ENCODE results near the gene CCDC12. TPM values are rescaled to one million over a fixed set of nuclear protein-coding genes. Genes with fewer than 3 reads are reported as not detected.
"Not testable (repeated sequence)": the region's sequence is repeated elsewhere in the genome, so short reads cannot be mapped to it uniquely, and the experiment has no call there.

CCDC12 gene
- total RNA-seq, 1 experiment from 2014 or later, result 31.0 TPM

DNA sequence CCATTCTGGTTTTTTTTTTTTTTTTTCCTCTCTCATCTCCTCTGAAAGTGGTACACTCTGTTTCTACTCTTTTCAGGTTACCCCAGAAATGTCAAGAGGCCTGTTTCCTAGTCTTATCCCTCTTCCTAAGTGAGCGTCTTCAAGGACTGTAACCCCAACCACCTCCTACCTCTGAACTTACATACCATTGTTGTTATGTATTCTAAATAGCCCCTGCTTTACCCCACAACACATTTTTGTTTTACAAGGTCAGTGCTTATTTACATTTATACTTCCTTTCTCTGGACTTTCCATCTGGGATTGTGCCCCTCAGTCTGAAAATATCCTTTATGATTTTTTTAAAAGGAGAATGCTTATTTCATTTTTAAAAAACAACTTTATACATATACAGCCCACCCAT, 60.3 kb downstream of the CCDC12 start:
- in situ Hi-C loops (cut with HindIII; ENCODE audit: low sequenced_read_pairs), result no loop called here
- no peak for DNase-seq (ENCODE audit: low spot score)

DNA sequence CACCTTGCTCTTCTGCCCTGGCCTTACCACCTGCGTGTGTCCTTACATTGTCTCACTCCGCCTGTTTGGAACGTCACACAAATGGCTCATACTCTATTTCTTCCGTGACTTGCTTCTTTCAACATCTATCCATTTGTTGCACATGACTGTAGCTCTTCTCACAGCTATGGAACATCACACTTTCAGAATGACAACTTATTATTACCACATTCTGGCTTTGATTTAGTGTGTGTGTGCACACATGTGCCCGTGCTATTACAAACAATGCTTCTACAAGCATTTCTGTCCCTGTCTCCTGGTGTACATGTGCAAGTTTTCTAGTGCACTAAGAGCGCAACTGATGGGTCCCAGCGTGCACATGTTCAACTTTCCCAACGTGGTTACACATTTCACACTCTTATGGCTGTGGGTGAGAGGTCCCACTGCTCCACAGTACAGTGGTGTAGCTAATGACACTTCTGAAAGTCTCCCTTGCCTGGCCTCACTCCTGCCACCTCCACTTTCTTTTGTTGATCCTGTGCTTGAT, 61.2 kb downstream of the CCDC12 start:
- in situ Hi-C loops (cut with HindIII; ENCODE audit: low sequenced_read_pairs), result no loop called here
- DNase-seq (ENCODE audit: low spot score), result no peak

DNA sequence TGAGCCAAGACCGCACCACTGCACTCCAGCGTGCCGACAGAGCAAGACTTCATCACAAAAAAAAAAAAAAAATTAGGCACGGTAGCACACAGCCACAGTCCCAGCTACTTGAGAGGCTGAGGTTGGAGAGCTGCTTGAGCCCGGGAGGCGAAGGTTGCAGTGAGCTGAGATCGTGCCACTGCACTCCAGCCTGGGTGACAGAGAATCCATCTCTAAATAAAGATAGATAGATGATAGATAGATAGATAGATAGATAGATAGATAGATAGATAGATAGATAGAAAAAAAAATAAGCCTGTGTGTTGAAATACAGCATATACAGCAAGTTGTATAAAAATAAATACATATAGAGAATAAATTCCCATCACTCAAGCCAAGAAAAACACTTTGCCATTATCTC, 61.7 kb downstream of the CCDC12 start:
- in situ Hi-C loops (cut with HindIII; ENCODE audit: low sequenced_read_pairs), result no loop called here
- DNase-seq (ENCODE audit: low spot score), result no peak

DNA sequence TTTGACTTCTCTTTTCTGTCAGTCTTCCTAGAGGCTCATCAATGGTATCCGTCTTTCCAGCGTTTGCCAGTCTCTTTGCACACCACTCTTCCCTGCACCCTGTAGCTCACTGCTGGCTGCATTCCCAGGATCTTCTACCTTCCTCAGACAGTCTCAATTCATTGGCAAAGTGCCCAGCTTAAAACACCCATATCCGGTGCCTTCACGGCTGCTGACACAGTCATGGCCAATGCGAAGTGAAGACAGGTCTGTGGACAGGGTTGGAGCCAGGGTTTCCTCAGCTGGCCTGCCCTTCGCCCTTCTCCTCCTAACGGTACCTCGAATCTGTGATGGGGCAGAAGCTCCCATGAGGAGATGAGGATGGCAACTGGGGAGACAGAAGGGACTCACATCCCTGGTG, 62.9 kb downstream of the CCDC12 start:
- in situ Hi-C loops (cut with HindIII; ENCODE audit: low sequenced_read_pairs), result no loop called here
- DNase-seq (ENCODE audit: low spot score), result peak; percentile 50

DNA sequence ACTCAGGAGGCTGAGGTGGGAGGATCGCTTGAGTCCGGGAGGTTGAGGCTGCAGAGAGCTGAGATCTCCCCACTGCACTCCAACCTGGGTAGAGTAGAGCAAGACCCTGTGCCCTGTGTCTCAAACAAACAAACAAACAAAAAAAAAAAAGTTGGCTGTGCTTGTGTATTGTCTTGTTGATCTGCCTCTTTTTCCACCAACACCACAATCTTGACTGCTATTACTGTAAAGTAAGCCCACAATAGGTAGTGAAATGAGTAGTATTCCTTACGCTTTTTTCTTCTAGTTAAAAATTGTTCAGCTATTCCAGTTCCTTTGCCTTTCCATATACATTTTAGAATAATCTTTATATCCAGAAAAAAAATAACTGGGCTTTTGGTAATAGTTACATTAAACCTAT, 63.6 kb downstream of the CCDC12 start:
- in situ Hi-C loops (cut with HindIII; ENCODE audit: low sequenced_read_pairs), result no loop called here
- no peak for DNase-seq (ENCODE audit: low spot score)

DNA sequence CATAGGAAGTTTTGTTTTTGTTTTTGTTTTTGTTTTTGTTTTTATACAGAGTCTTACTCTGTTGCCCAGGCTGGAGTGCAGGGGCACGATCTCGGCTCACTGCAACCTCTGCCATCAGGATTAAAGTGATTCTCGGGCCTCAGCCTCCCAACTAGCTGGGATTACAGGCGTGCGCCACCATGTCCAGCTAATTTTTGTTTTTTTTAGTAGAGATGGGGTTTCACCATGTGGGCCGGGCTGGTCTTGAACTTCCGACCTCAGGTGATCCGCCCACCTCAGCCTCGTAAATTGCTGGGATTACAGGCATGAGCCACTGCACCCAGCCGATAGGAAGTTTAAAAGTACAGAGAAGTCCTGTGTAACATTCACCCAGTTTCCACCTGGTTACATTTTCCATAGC, 65.6 kb downstream of the CCDC12 start:
- DNase-seq (ENCODE audit: low spot score); in situ Hi-C loops (cut with HindIII; ENCODE audit: low sequenced_read_pairs): not testable (repeated sequence)

DNA sequence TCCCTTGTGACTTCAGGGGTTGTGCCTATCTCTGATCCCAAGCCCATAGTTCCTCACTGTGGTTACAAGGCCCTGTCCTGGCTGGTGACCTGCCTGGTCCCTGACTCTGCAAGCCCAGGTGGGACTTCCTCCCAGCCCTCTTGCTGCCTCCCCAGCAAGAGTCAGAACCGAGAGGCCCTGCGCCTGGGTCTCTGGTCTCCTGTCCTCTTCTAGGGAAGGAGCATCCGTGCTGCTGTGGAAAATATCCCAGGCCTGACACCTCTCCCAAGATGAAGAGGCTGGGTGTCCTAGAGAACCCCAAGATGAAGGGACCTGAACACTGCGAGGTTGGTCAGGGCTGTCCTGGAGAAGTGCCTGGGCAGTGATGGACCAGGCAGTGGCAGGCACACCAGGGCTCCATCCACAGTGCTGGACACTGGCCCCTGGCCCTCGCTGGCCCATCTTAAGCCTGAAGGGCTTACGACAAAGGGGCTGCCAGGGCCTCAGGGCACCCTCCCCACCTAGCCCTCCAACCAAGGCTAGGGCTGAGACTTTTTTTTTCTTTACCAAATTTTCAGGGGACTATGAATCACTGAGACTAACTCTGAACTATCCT, 66.3 kb downstream of the CCDC12 start:
- DNase-seq (ENCODE audit: low spot score), result no peak
- in situ Hi-C loops (cut with HindIII; ENCODE audit: low sequenced_read_pairs), result no loop called here

DNA sequence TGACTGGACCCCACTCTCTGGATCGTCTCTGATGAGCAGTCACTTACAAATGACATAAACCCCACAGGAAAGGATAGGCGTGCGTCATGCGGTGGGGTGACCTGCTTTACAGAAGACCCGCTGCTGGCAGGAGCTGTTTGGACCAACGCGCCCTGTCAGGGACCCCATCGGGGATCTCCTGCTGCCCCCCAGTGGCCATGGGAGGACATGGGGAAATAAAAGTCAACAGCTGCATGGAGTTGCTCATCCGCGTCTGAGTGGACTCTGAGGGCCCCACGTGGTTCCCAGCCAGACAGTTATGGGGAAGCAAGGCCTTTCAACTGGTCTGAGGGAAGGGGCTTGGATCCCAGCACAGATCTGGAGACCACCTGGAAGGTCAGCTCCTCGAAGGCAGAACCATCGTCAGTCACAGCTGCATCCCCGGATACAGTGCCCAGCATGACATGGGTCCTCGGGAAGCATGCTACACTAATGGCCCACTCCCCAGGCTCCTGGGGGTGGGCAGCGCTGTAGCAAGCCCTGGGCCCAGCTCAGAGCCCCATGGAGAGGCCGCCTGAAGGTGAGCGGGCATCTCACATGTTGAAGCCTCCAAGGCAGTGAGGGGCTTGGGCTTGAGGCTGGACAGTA, 66.9 kb downstream of the CCDC12 start:
- DNase-seq (ENCODE audit: low spot score), result peak; percentile 82
- in situ Hi-C loops (cut with HindIII; ENCODE audit: low sequenced_read_pairs), result no loop called here

DNA sequence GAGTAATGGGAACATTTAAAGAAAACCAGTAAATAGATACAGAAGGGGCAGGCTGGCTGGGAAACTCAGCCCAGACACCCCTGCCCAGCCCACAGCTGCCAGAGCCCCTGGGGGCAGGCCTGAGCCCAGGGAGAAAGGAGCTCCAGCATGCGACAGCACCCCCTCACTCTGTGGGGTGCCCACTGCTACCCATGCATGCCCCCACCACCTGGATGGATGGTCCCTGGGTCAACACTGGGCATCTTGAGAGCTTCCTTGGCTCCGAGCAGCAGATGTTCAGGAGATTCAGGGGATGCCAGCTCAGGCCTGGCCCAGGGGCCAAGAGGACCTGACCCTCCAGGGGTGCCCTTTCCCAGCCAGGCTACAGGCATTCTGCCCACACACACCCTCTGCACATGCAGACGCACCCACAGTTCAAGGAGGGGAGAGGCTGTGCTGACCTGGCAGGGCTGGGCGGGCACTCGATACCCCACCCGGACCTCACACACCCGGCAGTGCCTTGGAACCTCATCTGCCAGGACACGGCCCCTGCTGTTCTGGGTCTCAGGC, 67.5 kb downstream of the CCDC12 start:
- in situ Hi-C loops (cut with HindIII; ENCODE audit: low sequenced_read_pairs), result no loop called here
- no peak for DNase-seq (ENCODE audit: low spot score)

DNA sequence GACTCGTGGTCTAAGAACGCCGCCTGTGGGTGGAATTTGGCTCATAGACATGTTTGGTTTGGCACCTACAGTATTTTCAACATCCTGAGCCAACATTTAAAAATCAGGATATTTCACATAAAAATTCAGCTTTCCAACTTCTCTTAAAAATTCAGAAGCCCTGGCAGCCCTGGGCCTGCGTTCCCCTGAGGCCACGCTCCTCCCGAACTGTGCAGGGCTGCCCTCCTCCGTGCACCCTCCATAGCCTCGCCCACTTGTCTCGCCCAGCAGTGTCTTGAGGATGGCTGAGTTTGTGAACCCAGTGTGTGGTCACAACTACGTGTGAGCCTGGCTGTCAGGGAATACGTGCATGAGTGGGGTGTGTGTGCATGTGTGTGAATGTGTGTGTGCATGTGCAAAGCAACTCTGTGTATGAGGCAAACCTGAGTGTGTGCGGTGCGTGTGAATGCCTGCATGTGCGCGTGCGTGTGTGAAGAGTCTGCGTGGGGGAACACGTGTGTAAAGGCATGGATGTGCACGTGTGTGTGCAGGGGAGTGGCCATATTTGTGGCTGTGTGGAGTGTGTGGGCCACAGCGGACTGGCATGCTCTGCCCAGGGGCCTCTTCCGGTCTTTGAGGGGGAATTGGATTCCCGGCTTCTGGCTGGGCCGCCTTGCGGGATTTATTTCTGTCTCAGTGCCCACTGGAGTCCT, 68.1 kb downstream of the CCDC12 start:
- in situ Hi-C loops (cut with HindIII; ENCODE audit: low sequenced_read_pairs), result no loop called here

DNA sequence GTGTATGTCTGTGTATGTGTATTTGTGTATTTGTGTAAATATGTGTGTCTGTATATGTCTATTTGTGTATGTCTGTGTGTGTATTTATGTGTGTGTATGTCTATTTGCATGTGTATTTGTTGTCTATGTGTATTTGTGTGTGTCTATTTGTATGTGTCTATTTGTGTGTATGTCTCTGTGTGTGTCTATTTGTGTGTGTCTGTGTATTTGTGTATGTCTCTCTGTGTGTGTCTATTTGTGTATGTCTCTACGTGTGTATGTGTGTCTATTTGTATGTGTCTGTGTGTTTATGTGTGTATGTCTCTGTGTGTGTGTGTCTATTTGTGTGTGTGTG, 68.6 kb downstream of the CCDC12 start:
- DNase-seq (ENCODE audit: low spot score), result no peak
- in situ Hi-C loops (cut with HindIII; ENCODE audit: low sequenced_read_pairs), result no loop called here

More for the DNA sequence above, 68.1 kb downstream of the CCDC12 start:
- DNase-seq (ENCODE audit: low spot score), result peak; percentile 32

DNA sequence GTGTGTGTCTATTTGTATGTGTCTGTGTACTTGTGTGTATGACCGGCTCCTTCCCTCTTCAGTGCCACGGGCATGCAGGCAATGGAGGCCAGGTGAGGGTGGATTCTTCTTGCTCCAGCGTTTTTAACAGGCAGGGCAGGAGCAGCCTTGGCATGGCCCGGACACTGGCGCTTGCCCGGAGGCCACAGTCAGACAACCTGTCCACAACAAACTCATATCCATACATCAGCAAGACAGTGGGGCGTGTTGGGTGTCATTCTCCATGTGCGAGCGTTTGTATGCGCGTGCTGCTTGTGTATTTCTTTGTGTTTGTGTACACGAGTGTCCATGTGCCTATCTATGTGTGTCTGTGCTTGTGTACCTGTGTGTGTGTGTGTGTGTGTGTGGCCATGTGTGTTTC, 69.3 kb downstream of the CCDC12 start:
- DNase-seq (ENCODE audit: low spot score), result no peak
- in situ Hi-C loops (cut with HindIII; ENCODE audit: low sequenced_read_pairs), result no loop called here

DNA sequence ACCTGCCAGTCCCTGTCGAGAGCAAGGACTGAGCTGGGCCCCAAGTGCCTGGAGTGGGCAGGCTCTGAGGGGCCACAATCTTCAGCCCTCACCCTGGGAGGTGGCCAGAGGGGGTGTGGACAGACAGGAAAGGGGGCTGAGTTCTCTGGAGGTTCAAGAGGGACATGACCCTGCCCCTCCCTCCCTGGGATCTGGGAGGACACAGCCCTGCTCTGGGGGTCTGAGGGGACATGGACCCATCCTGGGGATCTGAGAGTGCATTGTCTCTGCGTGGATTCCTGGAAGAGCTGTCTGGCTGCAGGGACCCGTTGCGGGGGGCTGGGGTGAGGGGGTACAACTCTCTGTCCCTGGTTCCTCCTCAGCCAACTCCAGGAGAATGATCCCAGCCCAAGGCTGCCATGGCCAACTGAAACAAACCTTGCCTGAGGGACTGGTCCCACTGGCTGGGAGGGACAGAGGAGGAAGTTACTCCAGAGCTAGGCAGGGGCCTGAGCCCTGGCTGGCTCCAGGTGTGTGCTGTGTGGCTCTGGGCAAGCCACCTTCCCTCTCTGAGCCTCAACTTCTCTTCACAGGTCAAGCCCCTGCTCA, 70.0 kb downstream of the CCDC12 start:
- no peak for DNase-seq (ENCODE audit: low spot score)
- in situ Hi-C loops (cut with HindIII; ENCODE audit: low sequenced_read_pairs), result no loop called here

DNA sequence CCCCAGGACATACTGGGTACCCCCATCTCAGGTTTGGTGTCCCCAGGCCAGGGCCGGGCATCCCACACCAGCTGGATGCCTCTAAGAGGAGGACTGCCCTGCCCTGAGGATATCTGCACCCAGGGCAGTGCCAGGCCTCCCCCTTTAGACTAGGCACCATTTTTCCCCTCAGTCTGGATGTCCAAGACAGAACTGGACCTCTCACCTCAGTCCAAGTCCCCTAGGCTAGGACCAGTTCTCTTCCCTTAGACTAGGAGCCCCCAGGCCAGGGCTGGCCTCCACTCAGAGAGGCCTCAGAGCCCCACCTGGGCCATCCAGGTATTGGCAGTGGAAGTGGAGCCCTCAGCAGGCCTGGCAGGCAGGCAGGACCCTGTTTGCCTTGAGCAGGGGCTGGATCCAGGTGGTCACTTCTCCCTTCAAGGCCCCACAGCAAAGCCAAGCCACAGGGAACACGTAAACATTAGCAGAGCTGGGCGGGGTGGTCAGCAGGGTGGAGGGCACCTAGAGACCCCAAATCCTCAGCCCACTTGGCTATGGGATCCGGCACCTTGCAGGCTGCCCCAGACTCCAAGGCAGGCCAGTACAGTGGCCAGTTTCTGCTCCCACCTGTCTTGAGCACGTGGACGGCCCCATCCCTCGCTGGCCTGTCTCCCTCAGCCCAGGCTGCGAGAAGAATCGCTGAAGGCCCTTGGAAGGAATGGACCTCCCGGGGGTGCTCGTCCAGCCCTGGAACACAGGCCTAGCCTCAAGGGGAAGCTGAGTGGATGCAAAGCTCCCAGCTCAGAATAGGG, 70.7 kb downstream of the CCDC12 start:
- in situ Hi-C loops (cut with HindIII; ENCODE audit: low sequenced_read_pairs), result no loop called here
- no peak for DNase-seq (ENCODE audit: low spot score)

DNA sequence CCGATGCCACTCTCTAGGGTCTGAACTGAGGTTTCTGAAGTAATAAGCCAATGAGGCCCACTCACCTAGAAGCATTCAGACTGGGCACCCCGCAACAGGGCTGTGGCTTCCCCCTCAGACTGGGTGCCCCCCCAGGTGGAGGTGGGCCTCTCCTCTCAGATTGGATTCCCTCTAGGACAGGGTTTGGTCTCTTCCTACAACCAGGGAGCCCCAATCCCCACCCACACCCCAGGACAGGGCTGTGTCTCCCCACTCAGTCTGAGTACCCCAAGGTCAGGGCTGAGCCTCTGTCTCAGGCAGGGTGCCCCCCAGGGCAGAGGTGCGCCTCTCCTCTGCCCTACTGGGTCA, 71.4 kb downstream of the CCDC12 start:
- in situ Hi-C loops (cut with HindIII; ENCODE audit: low sequenced_read_pairs), result no loop called here

DNA sequence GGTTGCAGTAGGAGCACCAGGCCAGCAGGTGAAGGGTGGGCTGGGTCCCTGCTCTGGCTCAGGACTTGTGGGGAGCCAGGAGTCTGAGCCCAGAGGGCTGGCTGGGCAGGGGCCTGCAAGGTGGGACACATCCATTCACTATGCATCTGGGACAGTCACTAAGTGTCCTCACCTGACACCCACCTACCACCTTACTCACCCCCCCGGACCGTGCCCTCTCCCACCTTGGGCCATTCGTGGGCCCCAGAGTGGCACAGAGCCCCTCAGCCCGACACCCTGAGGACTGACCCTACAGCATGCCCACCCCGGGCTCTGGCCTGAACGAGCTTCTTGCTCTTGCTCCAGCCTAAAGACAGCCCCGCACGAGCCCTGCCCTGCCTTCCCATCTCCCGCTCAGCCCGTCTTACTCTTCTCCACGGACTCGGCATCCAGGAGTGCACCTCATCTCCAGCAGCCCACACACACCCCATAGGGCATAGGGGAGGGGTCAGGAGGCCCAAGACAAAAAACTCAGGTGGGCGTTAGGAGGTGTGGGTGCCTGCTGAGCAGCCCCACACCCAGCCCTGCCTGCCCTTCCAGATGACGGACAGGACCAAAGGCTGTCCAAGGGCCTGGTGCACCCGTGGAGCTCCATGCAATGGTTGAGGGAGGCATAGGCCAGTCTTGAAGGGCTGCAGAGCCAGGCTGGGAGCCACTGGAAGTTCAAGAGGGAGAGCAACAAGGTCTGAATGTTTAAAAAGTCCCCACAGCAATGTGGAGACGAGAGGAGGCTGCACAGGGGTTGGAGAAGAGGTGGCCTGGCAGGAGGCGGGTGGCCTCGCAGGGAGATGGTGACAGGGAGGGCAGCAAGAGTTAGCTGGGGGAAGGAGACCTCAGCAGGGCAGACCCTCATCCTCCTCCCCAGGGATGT, 72.0 kb downstream of the CCDC12 start:
- no peak for DNase-seq (ENCODE audit: low spot score)
- in situ Hi-C loops (cut with HindIII; ENCODE audit: low sequenced_read_pairs), result no loop called here

More for the DNA sequence above, 71.4 kb downstream of the CCDC12 start:
- no peak for DNase-seq (ENCODE audit: low spot score)

DNA sequence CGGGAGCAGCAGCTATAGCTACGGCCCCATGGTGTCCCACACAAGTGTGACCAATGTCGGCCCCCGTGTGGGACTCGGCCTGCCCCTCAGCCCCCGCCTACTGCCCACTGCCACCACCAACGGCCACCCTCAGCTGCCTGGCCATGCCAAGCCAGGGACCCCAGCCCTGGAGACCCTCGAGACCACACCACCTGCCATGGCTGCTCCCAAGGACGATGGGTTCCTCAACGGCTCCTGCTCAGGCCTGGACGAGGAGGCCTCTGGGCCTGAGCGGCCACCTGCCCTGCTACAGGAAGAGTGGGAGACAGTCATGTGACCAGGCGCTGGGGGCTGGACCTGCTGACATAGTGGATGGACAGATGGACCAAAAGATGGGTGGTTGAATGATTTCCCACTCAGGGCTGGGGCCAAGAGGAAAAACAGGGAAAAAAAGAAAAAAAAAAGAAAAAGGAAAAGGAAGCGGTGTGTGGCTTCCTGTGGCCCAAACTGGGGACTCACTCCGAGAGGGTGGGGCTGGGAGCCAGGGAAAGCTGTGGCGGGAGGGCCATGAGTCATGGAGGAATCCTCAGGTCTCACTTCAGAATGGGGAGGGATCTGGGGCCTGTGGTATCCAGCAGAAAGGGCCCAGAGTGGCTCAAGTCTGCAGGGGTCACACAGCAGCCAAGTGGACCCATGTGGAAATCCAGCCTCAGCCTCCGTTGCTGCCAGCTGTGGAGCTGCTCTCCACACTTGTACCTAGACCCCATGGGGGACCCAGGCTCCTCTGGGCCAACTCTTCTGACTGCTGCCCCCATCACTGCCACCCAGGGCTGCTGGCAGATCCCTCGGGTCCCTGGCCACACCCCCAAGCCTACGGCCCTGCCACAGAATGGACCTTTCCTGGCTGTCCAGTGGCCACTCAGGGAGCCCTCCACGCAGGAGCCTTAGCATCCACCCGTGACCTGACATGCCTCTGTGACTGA, 72.9 kb downstream of the CCDC12 start:
- in situ Hi-C loops (cut with HindIII; ENCODE audit: low sequenced_read_pairs), result no loop called here
- DNase-seq (ENCODE audit: low spot score), result no peak

All from G401 (cell line).